CD4-positive, CD25-positive, alpha-beta regulatory T cell (primary cell): Measurements from ENCODE around the gene HECTD1. TPM values are rescaled to one million over a fixed set of nuclear protein-coding genes. Genes with fewer than 3 reads are reported as not detected.

Source experiments
- ATAC-seq, 2 donors: fragments of 150-1000 bp; cut with Tn5 transposase; one replicate each; pipeline ENCODE4 v1.10.0; 2021; ENCODE audit warnings: low read depth in 2 of 2, moderate number of reproducible peaks in 2 of 2, moderate library complexity in 1 of 2
- DNase-seq, 3 donors: peaks; one replicate each; pipeline versions ENCODE4 v3.0.0 to v3.0.0-alpha.2; 2012 to 2022; ENCODE audit warnings: mixed read lengths in 1 of 3
- H3K27ac ChIP-seq: one replicate; pipeline ENCODE4 v1.7.0; 2013; ENCODE audit warnings: mild to moderate bottlenecking, low read length; ENCODE audit not compliant: insufficient read depth, poor library complexity, severe bottlenecking
- H3K27me3 ChIP-seq: one replicate; pipeline ENCODE4 v1.7.0; 2013; ENCODE audit warnings: low read length; ENCODE audit not compliant: control insufficient read depth, insufficient read depth
- H3K36me3 ChIP-seq: one replicate; pipeline ENCODE4 v1.7.0; 2013; ENCODE audit warnings: mild to moderate bottlenecking, low read length, moderate library complexity; ENCODE audit not compliant: control insufficient read depth, insufficient read depth
- H3K4me1 ChIP-seq: 2 replicates; pipeline ENCODE4 v1.7.0; 2013; ENCODE audit warnings: mild to moderate bottlenecking, low read length; ENCODE audit not compliant: insufficient read depth, control insufficient read depth, poor library complexity, severe bottlenecking
- H3K4me3 ChIP-seq: one replicate; pipeline ENCODE4 v1.7.0; 2013; ENCODE audit warnings: low read depth, mild to moderate bottlenecking, low read length, moderate library complexity
- H3K9me3 ChIP-seq, 2 experiments: 1 replicate in 1 of 2; 2 replicates in 1 of 2; pipeline ENCODE4 v1.7.0; 2013; ENCODE audit warnings: low read length in 2 of 2, mild to moderate bottlenecking in 1 of 2, moderate library complexity in 1 of 2; ENCODE audit not compliant: control insufficient read depth in 2 of 2
- H3K27ac Mint-ChIP-seq, 3 donors: one replicate each; pipeline ENCODE4 v1.8.0; 2020 to 2022; ENCODE audit warnings: mild to moderate bottlenecking in 3 of 3, mixed read lengths in 3 of 3, moderate library complexity in 2 of 3
- H3K27me3 Mint-ChIP-seq: one replicate; pipeline ENCODE4 v1.8.0; 2022; ENCODE audit warnings: mild to moderate bottlenecking, mixed read lengths
- H3K36me3 Mint-ChIP-seq: one replicate; pipeline ENCODE4 v1.8.0; 2020; ENCODE audit warnings: mixed read lengths
- H3K4me1 Mint-ChIP-seq, 4 donors: one replicate each; pipeline ENCODE4 v1.8.0; 2020 to 2022; ENCODE audit warnings: mixed read lengths in 4 of 4, mild to moderate bottlenecking in 1 of 4
- H3K4me3 Mint-ChIP-seq, 4 donors: one replicate each; pipeline ENCODE4 v1.8.0; 2020 to 2022; ENCODE audit warnings: mild to moderate bottlenecking in 4 of 4, mixed read lengths in 4 of 4, moderate library complexity in 3 of 4
- H3K9me3 Mint-ChIP-seq, 7 donors: one replicate each; pipeline ENCODE4 v1.8.0; 2020 to 2022; ENCODE audit warnings: mixed read lengths in 7 of 7, mild to moderate bottlenecking in 3 of 7, moderate library complexity in 2 of 7
- polyA plus RNA-seq, 4 donors: library from polyadenylated mRNA; unstranded; fragments of 300-500 nt; fragmentation: Illumina TruSeq; gene quantifications; one replicate each; pipeline ENCODE4 v1.2.3, GENCODE V29; 2021
- total RNA-seq: library from RNA; stranded (reverse); gene quantifications from one replicate; pipeline ENCODE4 v1.2.3, GENCODE V29; 2022

HECTD1 gene
- total and polyA plus RNA-seq, 5 donors from 2014 or later: 25.3 to 172 (median 27.1) TPM

- Histone ChIP-seq H3K9me3 (no peaks in the 10 kb centered on the region), H3K36me3 (peaks cover 75% of the 10 kb centered on the region), H3K4me1 (peaks cover 15% of the 10 kb centered on the region), H3K4me3 (no peak overlapping the region), H3K27ac (no peak overlapping the region), H3K27me3 (no peaks in the 10 kb centered on the region)
- no peak overlapping the region for H3K4me3 Mint-ChIP-seq
- peaks cover 25% of the 10 kb centered on the region for H3K36me3 Mint-ChIP-seq
- H3K27ac Mint-ChIP-seq: peak overlapping the region in 2 of 3 donors; percentile 36 to 52
- peaks cover 0 to 4% (median 0%) of the 10 kb centered on the region in 7 donors for H3K9me3 Mint-ChIP-seq
- peaks cover 18 to 31% (median 26%) of the 10 kb centered on the region in 4 donors for H3K4me1 Mint-ChIP-seq
- ATAC-seq: no peak
- no peak for DNase-seq
- H3K27me3 Mint-ChIP-seq: no peaks in the 10 kb centered on the region
Measured at GRCh38 chr14:31122098-31122611, 85.4 kb downstream of the HECTD1 start.

GRCh38 chr14:31118892-31119291 is 88.7 kb downstream of the HECTD1 start:
- no peak for DNase-seq
- no peak for ATAC-seq
- Mint-ChIP-seq H3K27ac (peak overlapping the region in 1 of 3 donors; percentile 72), H3K4me1 (peaks cover 8 to 16% (median 11%) of the 10 kb centered on the region in 4 donors), H3K27me3 (no peaks in the 10 kb centered on the region), H3K36me3 (peaks cover 37% of the 10 kb centered on the region), H3K4me3 (no peak overlapping the region), H3K9me3 (peaks cover 0 to 4% (median 0%) of the 10 kb centered on the region in 7 donors)
- no peaks in the 10 kb centered on the region for H3K27me3 ChIP-seq
- H3K9me3 ChIP-seq: no peaks in the 10 kb centered on the region
- peaks cover 4% of the 10 kb centered on the region for H3K4me1 ChIP-seq
- H3K4me3 ChIP-seq: no peak overlapping the region
- no peak overlapping the region for H3K27ac ChIP-seq
- peaks cover 86% of the 10 kb centered on the region for H3K36me3 ChIP-seq

DNA sequence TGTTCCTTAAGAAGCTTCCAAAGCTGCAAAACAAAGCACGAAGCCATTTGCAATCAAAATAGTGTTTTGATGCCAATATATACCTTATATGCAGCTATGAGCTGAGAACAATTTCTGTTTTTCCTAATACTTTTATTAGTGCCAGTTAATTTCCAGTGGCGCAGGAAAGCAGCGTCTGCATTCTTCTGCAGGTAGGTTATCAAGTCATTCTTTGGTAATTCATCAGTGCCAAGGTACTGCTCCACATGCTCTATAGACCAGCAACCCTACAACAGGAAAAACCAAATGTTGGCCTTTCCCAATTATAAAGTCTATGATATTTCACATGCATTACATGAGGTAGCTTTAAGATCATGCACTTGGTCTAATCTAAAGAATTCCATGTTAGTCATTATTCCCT is 93.8 kb downstream of the HECTD1 start:
- Mint-ChIP-seq H3K9me3 (no peaks in the 10 kb centered on the region), H3K4me3 (no peak overlapping the region), H3K4me1 (peaks cover 0 to 1% (median 0%) of the 10 kb centered on the region in 4 donors), H3K36me3 (peaks cover 41% of the 10 kb centered on the region), H3K27me3 (no peaks in the 10 kb centered on the region), H3K27ac (peak overlapping the region in 1 of 3 donors; percentile 26)
- H3K4me3 ChIP-seq: no peak overlapping the region
- no peaks in the 10 kb centered on the region for H3K9me3 ChIP-seq
- H3K4me1 ChIP-seq: no peaks in the 10 kb centered on the region
- peaks cover 89% of the 10 kb centered on the region for H3K36me3 ChIP-seq
- H3K27me3 ChIP-seq: no peaks in the 10 kb centered on the region
- no peak for DNase-seq
- no peak overlapping the region for H3K27ac ChIP-seq
- ATAC-seq: no peak

DNA sequence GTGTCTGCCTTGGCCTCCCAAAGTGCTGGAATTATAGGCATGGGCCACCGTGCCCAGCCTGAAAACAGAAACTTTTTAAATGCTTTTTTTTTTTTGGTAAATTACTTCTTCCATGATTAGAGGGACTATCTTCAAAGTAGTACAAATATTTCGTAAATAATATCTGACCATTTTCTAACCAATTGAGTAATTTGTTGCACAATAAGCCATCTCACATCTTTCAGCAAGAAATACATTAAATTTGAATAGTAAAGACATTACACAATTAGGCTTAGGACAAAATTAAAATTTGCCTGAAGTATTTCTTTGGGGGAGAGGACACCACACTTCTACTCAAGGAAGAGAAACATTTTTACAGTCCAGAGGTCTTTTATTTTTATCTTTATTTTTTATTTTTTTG is 96.7 kb downstream of the HECTD1 start:
- Histone ChIP-seq H3K4me1 (no peaks in the 10 kb centered on the region), H3K4me3 (no peak overlapping the region), H3K27ac (no peak overlapping the region), H3K27me3 (no peaks in the 10 kb centered on the region), H3K9me3 (no peaks in the 10 kb centered on the region), H3K36me3 (peaks cover 97% of the 10 kb centered on the region)
- Mint-ChIP-seq H3K36me3 (peaks cover 41% of the 10 kb centered on the region), H3K9me3 (no peaks in the 10 kb centered on the region), H3K27me3 (no peaks in the 10 kb centered on the region), H3K27ac (peak overlapping the region in 1 of 3 donors; percentile 69), H3K4me1 (no peaks in the 10 kb centered on the region), H3K4me3 (no peak overlapping the region)
- DNase-seq (no peak), ATAC-seq (no peak)

GRCh38 chr14:31109257-31109656 is 98.3 kb downstream of the HECTD1 start:
- Mint-ChIP-seq H3K27me3 (no peaks in the 10 kb centered on the region), H3K4me3 (no peak overlapping the region), H3K9me3 (no peaks in the 10 kb centered on the region), H3K27ac (no peak overlapping the region), H3K36me3 (peaks cover 49% of the 10 kb centered on the region), H3K4me1 (peaks cover 0 to 5% (median 0%) of the 10 kb centered on the region in 4 donors)
- Histone ChIP-seq H3K36me3 (peaks cover 98% of the 10 kb centered on the region), H3K27ac (peak overlapping the region; percentile 2), H3K9me3 (no peaks in the 10 kb centered on the region), H3K27me3 (no peaks in the 10 kb centered on the region), H3K4me1 (no peaks in the 10 kb centered on the region), H3K4me3 (no peak overlapping the region)
- ATAC-seq (no peak), DNase-seq (no peak)

DNA sequence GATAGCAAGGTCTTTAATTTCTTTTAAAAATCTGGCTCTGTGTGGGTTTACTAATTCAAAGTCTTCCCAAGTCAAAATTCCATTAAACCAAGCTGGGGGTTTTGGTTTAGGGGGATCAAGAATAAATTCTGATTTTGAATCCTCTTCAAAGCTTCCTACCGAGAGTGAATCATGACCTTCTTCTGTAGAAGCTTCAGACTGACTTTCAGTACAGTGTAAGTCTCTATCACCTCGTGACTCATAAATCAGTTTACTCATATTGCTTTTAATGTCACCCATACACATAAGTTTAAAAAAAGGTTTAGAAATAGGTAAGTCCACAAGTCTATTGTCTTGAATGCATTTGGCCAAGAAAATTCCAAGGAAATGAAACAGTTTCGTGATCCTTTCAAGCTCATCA is 100.8 kb downstream of the HECTD1 start:
- Mint-ChIP-seq H3K27ac (peak overlapping the region in 1 of 3 donors; percentile 39), H3K4me3 (no peak overlapping the region), H3K9me3 (no peaks in the 10 kb centered on the region), H3K36me3 (peaks cover 56% of the 10 kb centered on the region), H3K27me3 (no peaks in the 10 kb centered on the region), H3K4me1 (peaks cover 0 to 11% (median 0%) of the 10 kb centered on the region in 4 donors)
- Histone ChIP-seq H3K9me3 (no peaks in the 10 kb centered on the region), H3K27me3 (no peaks in the 10 kb centered on the region), H3K4me3 (no peak overlapping the region), H3K36me3 (peaks cover 94% of the 10 kb centered on the region), H3K4me1 (no peaks in the 10 kb centered on the region), H3K27ac (no peak overlapping the region)
- ATAC-seq (no peak), DNase-seq (no peak)

DNA sequence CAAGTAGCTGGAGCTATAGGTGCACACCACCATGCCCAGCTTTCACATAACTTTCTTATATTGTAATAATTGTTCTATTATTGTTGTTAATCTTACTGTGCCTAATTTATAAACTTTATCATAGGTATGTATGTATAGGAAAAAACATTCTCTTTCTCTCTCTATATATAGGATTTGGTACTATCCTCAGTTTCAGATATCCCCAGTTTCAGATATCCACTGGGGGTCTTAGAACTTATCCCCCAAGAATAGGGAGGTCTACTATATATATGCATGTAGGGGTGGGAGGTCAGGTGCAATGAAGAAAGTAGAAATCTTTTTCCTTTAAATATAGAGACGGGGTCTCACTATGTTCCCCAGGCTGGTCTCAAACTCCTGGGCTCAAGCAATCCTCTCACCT is 110.5 kb downstream of the HECTD1 start:
- H3K27ac ChIP-seq: no peak overlapping the region
- no peaks in the 10 kb centered on the region for H3K27me3 ChIP-seq
- peaks cover 33% of the 10 kb centered on the region for H3K36me3 Mint-ChIP-seq
- H3K9me3 Mint-ChIP-seq: no peaks in the 10 kb centered on the region
- no peaks in the 10 kb centered on the region for H3K27me3 Mint-ChIP-seq
- H3K4me3 Mint-ChIP-seq: no peak overlapping the region
- no peak overlapping the region for H3K27ac Mint-ChIP-seq
- no peak for DNase-seq
- H3K36me3 ChIP-seq: peaks cover 35% of the 10 kb centered on the region
- ATAC-seq: no peak
- H3K9me3 ChIP-seq: no peaks in the 10 kb centered on the region
- H3K4me1 ChIP-seq: no peaks in the 10 kb centered on the region
- peaks cover 0 to 4% (median under 1%) of the 10 kb centered on the region in 4 donors for H3K4me1 Mint-ChIP-seq
- no peak overlapping the region for H3K4me3 ChIP-seq

- H3K4me3 ChIP-seq: no peak overlapping the region
- Mint-ChIP-seq H3K36me3 (peaks cover 25% of the 10 kb centered on the region), H3K4me3 (no peak overlapping the region), H3K27me3 (no peaks in the 10 kb centered on the region), H3K4me1 (peaks cover 0 to 6% (median 2%) of the 10 kb centered on the region in 4 donors), H3K27ac (no peak overlapping the region), H3K9me3 (no peaks in the 10 kb centered on the region)
- DNase-seq (no peak), ATAC-seq (no peak)
- H3K27me3 ChIP-seq: no peaks in the 10 kb centered on the region
- H3K27ac ChIP-seq: no peak overlapping the region
- H3K9me3 ChIP-seq: no peaks in the 10 kb centered on the region
- no peaks in the 10 kb centered on the region for H3K4me1 ChIP-seq
- peaks cover 26% of the 10 kb centered on the region for H3K36me3 ChIP-seq
Measured at GRCh38 chr14:31096255-31096654, 111.3 kb downstream of the HECTD1 start.
